SK-N-SH treated with all-trans-retinoic acid at 6 μM for 48 hours (cell line): ENCODE data around the gene MERTK.

Experiments
- ATAC-seq: fragments of 200-7000 bp; cut with Tn5 transposase; 3 replicates; pipeline ENCODE4 v1.9.1; 2020; ENCODE audit warnings: mild to moderate bottlenecking, moderate library complexity
- ARNTL ChIP-seq: fragments of 450-650 bp; formaldehyde crosslinking; IDR thresholded peaks from 2 replicates; pipeline ENCODE4 v1.5.0; 2020; ENCODE audit warnings: low read depth, mild to moderate bottlenecking, moderate library complexity, borderline replicate concordance
- BACH2 ChIP-seq: fragments of 250-450 bp; sonication (Bioruptor Pico); IDR thresholded peaks from 2 replicates; pipeline ENCODE4 v1.9.0; 2021; ENCODE audit warnings: mild to moderate bottlenecking, borderline replicate concordance
- CREB5 ChIP-seq: fragments of 250-450 bp; sonication (Bioruptor Pico); IDR thresholded peaks from 2 replicates; pipeline ENCODE4 v1.5.1; 2020; ENCODE audit warnings: low read depth, mild to moderate bottlenecking, moderate library complexity
- CSDC2 ChIP-seq: fragments of 250-450 bp; sonication (Bioruptor Pico); IDR thresholded peaks from 2 replicates; pipeline ENCODE4 v1.5.0; 2020; ENCODE audit warnings: mild to moderate bottlenecking, moderate library complexity
- CSRNP3 ChIP-seq: fragments of 250-450 bp; sonication (Bioruptor Pico); IDR thresholded peaks from 2 replicates; pipeline ENCODE4 v1.5.1; 2021; ENCODE audit warnings: mild to moderate bottlenecking, moderate library complexity
- ESRRG ChIP-seq: fragments of 250-450 bp; sonication (Bioruptor Pico); IDR thresholded peaks from 2 replicates; pipeline ENCODE4 v1.6.1; 2021; ENCODE audit warnings: mild to moderate bottlenecking
- GLIS3 ChIP-seq: fragments of 250-450 bp; sonication (Bioruptor Pico); IDR thresholded peaks from 2 replicates; pipeline ENCODE4 v1.5.0; 2020; ENCODE audit warnings: mild to moderate bottlenecking, moderate library complexity
- ISL1 ChIP-seq: fragments of 250-450 bp; sonication (Bioruptor Pico); IDR thresholded peaks from 2 replicates; pipeline ENCODE4 v2.1.2; 2022; ENCODE audit warnings: mild to moderate bottlenecking, moderate library complexity
- PATZ1 ChIP-seq: fragments of 250-450 bp; sonication (Bioruptor Pico); IDR thresholded peaks from 2 replicates; pipeline ENCODE4 v1.8.0; 2020; ENCODE audit warnings: mild to moderate bottlenecking, moderate library complexity, borderline replicate concordance
- PPARA ChIP-seq: fragments of 250-450 bp; sonication (Bioruptor Pico); IDR thresholded peaks from 2 replicates; pipeline ENCODE4 v1.5.0; 2020; ENCODE audit warnings: mild to moderate bottlenecking, borderline replicate concordance
- RARB ChIP-seq: fragments of 250-450 bp; sonication (Bioruptor Pico); IDR thresholded peaks from 2 replicates; pipeline ENCODE4 v1.8.0; 2021; ENCODE audit warnings: mild to moderate bottlenecking, moderate library complexity
- SNAI2 ChIP-seq: fragments of 250-450 bp; sonication (Bioruptor Pico); IDR thresholded peaks from 2 replicates; pipeline ENCODE4 v1.5.0; 2020; ENCODE audit warnings: mild to moderate bottlenecking, moderate library complexity
- TCF4 ChIP-seq: fragments of 250-450 bp; sonication (Bioruptor Pico); IDR thresholded peaks from 2 replicates; pipeline ENCODE4 v1.8.0; 2021; ENCODE audit warnings: mild to moderate bottlenecking, moderate library complexity, borderline replicate concordance
- TOX ChIP-seq: fragments of 250-450 bp; sonication (Bioruptor Pico); IDR thresholded peaks from 2 replicates; pipeline ENCODE4 v1.8.0; 2021; ENCODE audit warnings: mild to moderate bottlenecking, moderate library complexity, borderline replicate concordance
- TSHZ2 ChIP-seq: fragments of 250-450 bp; sonication (Bioruptor Pico); IDR thresholded peaks from 2 replicates; pipeline ENCODE4 v1.5.0; 2020; ENCODE audit warnings: mild to moderate bottlenecking, moderate library complexity
- ZC3H10 ChIP-seq: fragments of 250-450 bp; sonication (Bioruptor Pico); IDR thresholded peaks from 2 replicates; pipeline ENCODE4 v1.5.1; 2021; ENCODE audit warnings: mild to moderate bottlenecking, moderate library complexity
- ZFP3 ChIP-seq: fragments of 250-450 bp; sonication (Bioruptor Pico); IDR thresholded peaks from 2 replicates; pipeline ENCODE4 v1.5.0; 2020; ENCODE audit warnings: mild to moderate bottlenecking, moderate library complexity
- ZFP30 ChIP-seq: fragments of 450-650 bp; formaldehyde crosslinking; IDR thresholded peaks from 2 replicates; pipeline ENCODE4 v1.5.0; 2022; ENCODE audit warnings: mild to moderate bottlenecking, moderate library complexity
- ZNF565 ChIP-seq: fragments of 450-650 bp; formaldehyde crosslinking; conservative IDR thresholded peaks from 2 replicates; pipeline ENCODE4 v1.5.0; 2020; ENCODE audit warnings: low read depth, mild to moderate bottlenecking, moderate library complexity
- ZNF70 ChIP-seq: fragments of 450-650 bp; formaldehyde crosslinking; IDR thresholded peaks from 2 replicates; pipeline ENCODE4 v1.5.0; 2020; ENCODE audit warnings: mild to moderate bottlenecking, moderate library complexity
- ZNF8 ChIP-seq: fragments of 450-650 bp; formaldehyde crosslinking; IDR thresholded peaks from 2 replicates; pipeline ENCODE4 v1.5.0; 2020; ENCODE audit warnings: mild to moderate bottlenecking, moderate library complexity

MERTK gene

GRCh38 chr2:111966241-111966640, 67.8 kb downstream of the MERTK start:
- TF ChIP-seq TCF4 (CRISPR knock-in tag) (no peak), SNAI2 (no peak), PATZ1 (CRISPR knock-in tag) (no peak), ZFP30 (no peak), ZNF565 (CRISPR knock-in tag) (no peak), BACH2 (no peak), ZNF8 (CRISPR knock-in tag) (no peak), ZFP3 (no peak), TSHZ2 (no peak), CREB5 (CRISPR knock-in tag) (no peak), ESRRG (CRISPR knock-in tag) (no peak), GLIS3 (CRISPR knock-in tag) (no peak), RARB (CRISPR knock-in tag) (no peak)
- TF ChIP-seq, all 23 proteins: peak for 0

GRCh38 chr2:111967018-111967417, 68.6 kb downstream of the MERTK start:
- no peak for TF ChIP-seq ZNF70
- no peak for TF ChIP-seq PATZ1 (CRISPR knock-in tag)
- no peak for ATAC-seq

More at GRCh38 chr2:111966241-111966640, 67.8 kb downstream of the MERTK start:
- ATAC-seq, result no peak

- TF ChIP-seq CSDC2 (CRISPR knock-in tag) (no peak), CREB5 (CRISPR knock-in tag) (no peak), PATZ1 (CRISPR knock-in tag) (no peak), ISL1 (CRISPR knock-in tag) (no peak), ZNF8 (CRISPR knock-in tag) (no peak), BACH2 (no peak), ARNTL (CRISPR knock-in tag) (no peak), TOX (CRISPR knock-in tag) (no peak), ZC3H10 (CRISPR knock-in tag) (no peak), ZFP3 (no peak), ZNF565 (CRISPR knock-in tag) (no peak), ZFP30 (no peak), TSHZ2 (no peak), ZNF70 (no peak), PPARA (CRISPR knock-in tag) (no peak), SNAI2 (no peak), CSRNP3 (no peak), GLIS3 (CRISPR knock-in tag) (no peak)
- no peak for ATAC-seq
Observed at GRCh38 chr2:111970453-111970852, 72.0 kb downstream of the MERTK start.
